HG02588 (cell line): ENCODE results near the gene SHTN1.
A peak's percentile ranks its signal among the peaks of the same experiment; 100 is the strongest.

Experiments used
- ATAC-seq: cut with Tn5 transposase; IDR thresholded peaks from one replicate; pipeline ENCODE4 v1.9.1; 2021; ENCODE audit warnings: mild to moderate bottlenecking, moderate library complexity; ENCODE audit not compliant: unreplicated experiment

Gene SHTN1

DNA sequence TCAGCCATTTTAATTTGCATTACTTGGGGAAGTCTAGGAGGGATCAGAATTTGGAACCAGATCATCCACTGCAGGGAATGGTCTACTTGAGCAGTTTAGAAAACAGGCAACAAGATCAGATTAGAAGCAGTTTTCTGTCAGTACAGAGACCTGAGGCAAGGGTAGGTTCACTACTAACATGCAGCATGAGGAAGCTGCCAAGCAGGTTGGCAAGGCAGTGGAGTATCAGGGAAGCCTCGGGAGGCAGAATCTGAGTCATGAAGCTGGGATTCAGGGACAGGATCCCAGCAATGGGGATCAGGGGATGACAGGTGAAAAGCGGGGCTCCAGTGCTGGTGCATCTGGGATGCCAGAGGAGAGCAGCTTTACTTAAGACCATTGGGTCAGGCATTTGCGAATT, 127.6 kb downstream of the SHTN1 start:
- no peak for ATAC-seq

DNA sequence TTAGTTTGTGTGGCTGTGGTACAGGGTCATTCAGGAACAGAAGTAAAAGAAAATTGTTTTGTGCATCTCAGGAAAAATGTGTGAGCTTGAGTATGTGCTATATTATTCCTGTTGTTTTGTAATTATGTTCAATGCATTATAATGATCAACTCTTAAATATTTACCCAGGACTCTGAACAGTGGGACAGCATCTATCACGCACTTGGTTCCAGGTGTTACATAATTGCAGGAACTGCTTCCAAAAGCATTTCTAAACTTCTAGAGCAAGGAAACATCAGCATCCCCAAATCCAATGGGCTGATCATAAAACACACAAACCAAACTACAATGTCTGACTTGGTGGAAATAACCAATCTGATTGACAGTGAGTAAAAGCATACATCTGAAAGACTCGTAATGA, 129.1 kb downstream of the SHTN1 start:
- ATAC-seq, result no peak

DNA sequence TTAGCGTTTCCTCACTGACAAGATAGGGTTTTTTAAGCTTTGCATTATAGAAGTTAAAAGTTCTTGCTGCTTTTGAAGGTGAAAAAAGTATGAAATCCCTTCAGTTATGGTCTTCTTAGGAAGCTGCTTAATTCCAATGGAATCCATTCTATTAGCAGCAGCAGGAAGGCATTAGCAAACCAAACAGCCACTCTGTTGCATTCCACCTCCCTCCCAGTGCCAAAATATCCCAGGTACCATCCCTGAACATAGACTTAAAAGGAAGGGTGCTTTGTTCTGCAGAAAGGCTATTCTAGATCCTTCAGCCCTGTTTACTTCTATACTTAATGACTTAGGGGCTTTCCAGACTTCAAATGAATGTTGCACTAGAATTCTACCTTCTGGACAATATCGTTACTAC, 131.9 kb downstream of the SHTN1 start:
- no peak for ATAC-seq

DNA sequence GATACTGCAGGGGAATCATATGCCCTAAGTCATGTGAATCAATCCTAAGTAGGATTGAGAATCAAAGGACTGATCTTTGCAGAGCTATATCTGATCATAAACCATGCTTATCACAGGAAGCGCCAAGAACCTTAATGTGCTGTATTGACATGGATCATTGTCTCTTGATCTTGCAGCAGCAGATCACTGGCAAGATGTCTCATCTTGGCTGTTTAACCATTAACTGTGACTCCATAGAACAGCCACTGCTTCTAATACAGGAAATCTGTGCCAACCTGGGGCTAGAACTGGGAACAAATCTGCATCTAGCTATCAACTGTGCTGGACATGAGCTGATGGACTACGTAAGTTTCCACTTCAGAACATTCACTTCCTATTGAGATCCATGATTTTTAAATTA, 134.0 kb downstream of the SHTN1 start:
- ATAC-seq, result no peak

DNA sequence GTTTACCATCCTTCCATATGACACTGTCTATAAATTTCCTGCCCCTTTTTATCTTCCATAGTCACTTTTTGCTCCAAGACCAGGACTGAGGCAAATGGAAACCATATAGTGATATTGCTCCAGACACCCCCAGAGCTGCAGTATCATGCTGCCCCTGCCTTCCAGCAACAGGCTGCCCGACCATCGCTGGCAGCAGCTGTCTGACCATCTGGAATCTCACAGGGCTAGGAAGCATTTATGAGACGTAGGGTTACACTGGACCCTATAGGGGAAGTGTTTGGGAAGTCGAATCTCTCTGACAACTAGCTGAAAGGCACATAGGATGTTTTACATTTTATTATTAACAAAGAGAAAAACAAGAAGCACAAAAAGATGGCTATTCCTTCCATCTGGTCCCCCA, 136.3 kb downstream of the SHTN1 start:
- ATAC-seq, result no peak

DNA sequence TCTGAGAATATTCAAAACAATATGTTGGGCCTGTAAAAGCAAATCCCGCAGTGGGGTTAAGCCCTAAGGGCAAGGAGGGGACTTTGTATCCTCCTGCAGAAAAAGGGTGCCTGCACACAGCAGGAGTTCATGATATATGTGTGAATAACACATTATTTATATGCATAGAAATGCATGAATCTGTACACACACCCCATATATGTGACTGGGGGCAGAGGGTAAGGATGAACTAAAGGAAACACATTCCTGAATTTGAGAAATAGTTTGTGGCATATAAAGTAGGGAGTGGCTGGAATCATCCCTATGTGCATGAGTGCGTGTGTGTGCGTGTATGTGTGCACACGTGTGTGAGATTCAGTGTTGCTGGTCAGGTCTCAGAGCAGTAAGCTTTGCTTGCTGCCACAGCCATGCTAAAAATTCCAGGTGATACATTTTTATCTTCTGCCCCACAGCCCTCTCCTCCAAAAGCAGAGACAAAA, 136.8 kb downstream of the SHTN1 start:
- no peak for ATAC-seq

DNA sequence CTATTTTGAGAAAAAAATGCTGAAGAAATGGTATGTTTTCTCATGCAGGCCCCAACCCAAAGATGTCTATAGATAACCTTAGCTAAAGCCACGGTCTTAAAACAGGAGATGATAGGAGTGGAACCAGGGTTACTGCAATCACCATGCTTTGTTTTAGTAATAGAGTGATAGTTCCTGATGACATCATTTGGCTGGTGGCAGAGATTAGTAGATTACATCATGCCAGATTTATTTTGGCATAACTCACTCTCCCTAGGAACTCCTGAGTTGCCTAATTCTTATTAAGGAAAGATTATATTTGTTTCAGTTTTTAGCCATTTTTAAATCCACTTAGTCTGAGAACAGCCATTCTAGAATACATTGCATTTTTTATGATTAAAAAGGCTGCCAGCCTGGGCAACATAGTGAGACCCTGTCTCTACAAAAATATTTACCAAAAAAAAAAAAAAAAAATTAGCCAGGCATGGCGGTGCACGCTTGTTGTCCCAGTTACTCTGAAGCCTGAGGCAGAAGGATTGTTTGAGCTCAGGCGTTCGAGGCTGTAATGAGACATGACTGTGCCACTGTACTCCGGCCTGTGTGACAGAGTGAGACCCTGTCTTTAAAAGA, 137.9 kb downstream of the SHTN1 start:
- no peak for ATAC-seq

DNA sequence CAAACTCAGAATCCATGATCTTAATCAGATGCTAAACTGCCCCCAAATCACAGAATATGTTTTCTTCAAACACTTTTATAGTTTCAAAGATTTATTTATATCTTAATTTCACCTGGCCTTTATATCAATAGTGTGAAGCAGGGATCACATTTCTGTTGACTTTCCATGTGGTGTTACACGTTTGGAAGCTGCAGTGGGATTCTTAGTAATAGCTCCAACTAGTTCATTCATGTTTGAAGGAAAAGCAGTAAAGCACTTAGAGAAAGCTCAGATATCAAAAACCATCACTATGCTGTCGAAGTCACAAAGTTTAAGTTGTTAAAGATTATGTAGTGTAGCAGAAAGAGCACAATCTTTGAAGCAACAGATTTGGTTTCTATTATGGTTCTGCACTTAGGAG, 138.9 kb downstream of the SHTN1 start:
- no peak for ATAC-seq

DNA sequence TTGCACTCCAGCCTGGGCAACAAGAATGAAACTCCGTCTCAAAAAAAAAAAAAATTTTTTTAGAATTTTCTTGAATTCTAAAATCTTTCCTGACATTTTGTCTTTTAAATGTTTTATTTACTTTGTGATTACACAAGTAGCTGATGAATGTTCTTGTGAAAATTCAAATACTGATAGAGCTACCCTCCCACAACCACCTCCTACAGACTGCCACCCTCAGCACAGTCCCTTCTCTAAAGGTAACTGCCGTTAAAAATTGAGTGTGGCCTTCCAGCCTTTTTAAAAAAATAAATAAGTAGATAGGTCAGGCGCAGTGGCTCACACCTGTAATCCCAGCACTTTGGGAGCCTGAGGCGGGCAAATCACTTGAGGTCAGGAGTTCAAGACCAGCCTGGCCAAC, 140.6 kb downstream of the SHTN1 start:
- ATAC-seq, result no peak

DNA sequence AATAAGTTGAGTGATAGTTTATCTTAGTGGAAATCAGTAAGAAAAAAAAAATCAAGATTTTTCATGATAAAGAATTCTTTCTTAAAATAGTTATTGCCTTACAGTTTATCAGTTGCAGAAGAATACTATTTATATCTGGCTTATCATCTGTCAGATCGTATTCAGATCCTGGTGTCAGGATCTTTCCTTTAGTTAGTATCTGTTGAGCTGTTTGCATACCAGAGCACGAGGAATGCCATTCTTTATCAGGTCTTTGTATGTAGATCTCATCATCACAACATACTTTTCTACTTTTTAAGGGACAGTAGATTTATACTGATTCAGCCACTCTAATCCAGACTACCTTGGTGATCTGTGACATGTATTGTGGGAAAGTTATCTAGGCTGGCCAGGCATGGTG, 143.2 kb downstream of the SHTN1 start:
- ATAC-seq, result no peak

DNA sequence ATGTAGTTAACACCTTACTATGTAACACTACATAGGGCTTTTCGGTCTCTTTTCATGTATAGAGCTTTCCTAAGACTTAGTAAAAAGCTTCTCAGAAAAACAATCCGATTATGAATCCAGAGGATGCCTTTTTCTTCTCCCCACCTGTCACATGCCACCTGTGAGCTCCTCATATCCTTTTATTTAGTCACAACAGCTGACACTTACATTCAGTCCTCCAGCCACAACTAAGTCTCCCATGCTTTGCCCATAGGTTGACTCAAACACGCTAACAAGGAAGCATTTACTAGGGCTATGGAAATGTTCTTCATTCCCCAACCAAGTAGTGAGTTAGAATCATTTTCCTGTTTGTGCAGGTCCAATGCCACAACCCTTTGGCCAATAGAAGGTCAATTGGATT, 147.8 kb downstream of the SHTN1 start:
- no peak for ATAC-seq

DNA sequence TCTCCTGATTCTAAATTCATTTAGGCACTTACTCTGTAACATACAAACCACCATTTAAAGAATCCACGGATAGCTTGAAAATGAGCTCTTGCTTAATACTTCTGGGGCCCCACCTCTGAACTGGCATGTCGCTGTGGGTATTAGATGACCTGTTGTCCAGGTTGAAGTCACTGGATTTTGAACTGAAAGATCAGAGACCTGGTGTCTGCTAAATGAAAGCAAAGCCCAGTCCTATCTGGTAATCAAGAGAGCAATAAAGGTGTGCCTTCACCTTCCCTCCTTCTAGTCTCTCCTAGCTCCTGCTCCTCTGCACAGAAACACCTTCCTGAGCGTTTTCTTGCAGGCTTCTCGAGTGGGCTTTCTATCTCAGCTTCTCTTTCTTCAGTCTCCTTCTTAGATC, 151.3 kb downstream of the SHTN1 start:
- ATAC-seq, result no peak

DNA sequence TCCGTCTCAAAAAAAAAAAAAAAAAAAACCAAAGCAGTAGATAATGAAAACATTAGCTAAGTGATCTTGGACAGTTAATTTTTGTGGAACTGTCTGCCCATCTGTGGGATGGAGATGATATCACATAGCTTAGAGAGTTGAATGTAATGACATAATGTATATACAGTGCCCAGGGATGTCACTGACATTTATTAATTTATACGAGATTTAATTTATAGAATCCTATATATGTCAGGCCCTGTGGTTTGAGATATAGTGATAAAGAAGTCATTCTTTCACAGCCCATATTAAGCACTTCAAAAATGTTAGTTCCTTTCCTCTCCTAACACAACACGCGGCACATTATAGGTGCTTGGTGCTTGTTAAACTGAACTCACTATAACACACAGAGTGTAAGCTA, 151.7 kb downstream of the SHTN1 start:
- ATAC-seq, result no peak

DNA sequence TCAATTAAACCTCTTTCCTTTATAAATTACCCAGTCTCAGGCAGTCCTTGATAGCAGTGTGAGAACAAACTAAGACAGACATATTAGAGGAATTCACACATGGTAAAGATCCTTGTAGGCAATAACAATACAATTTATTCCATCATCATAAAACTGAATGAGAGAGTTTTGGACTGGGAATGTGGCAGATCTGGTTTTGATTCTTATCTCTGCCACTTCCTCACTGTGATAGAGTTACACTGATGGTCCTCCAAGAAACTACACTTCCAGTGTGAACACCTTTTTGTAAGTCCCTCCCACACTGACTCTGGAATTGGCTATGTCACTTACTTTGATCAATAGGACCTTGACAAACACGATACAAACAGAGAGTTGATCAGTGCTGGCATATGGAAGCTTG, 152.7 kb downstream of the SHTN1 start:
- ATAC-seq, result no peak

DNA sequence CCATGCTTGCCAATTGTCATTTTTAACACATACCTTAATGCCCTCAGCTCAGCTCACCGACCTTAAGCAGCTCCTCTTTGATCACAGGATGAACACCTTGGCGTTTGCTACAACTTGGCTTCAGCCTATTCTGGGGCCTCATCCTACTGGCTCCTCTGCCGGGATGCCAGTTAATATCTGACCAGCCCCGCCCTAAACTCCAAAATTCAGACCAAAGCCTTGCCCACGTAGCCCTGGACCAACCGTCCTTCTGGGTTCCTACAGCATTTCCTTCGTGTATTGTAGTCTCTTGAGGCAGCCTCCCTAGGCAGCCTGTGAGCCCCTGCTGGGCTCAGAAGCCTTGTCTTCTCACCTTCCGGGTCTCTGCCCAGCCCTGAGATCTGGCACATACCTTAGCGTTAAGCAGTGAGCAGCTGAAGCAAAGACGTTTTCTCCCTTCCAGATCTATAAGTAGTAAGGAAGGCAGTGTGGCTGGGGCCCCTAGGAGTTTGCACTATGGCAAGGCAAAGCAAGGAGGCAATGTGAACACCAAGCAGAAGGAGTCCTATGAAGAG, 154.9 kb downstream of the SHTN1 start:
- ATAC-seq, result no peak

DNA sequence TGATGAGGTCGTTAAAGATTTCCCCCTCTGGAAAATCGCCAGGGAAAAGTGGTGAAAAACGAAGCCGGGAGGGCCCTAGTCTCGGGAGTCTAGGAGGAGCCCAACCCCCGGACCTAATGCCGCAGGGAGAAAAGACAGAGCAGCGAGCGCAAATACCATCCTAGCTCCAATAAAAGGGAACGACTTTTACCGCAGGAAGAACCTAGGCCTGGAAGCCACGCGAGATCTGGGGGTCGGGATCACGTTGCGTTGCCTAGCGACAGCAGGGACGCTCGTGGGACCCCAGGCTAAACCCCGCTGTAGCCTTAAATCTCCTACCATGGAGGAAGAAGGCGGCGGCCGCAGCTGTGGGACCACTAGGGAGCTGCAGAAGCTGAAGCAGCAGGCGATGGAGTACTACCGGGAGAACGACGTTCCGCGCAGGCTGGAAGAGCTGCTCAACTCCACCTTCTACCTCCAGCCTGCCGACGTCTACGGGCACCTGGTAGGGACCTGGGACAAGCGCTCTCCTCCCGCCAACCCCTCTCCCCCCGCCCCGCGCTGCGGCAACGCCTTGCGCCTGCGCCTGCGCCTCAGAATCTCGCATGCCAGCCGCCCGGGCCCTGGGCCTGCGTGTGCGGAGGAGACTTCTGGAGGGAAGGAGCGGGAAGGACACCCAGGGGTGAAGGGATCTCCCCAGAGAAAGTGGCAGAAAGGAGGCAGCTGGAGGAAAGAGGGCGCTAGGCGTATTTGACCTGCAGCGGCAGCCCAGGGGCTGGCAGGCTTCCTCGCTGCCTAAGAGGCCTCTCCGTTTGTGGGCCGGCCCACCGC, 155.5 kb downstream of the SHTN1 start, which contains the start of gene ENO4:
ENO4 (plus strand) TSS at position 252 of the 810 bp plus-strand sequence; CDS start at position 320, 68 bp downstream.
- ATAC-seq, result peak; percentile 48

DNA sequence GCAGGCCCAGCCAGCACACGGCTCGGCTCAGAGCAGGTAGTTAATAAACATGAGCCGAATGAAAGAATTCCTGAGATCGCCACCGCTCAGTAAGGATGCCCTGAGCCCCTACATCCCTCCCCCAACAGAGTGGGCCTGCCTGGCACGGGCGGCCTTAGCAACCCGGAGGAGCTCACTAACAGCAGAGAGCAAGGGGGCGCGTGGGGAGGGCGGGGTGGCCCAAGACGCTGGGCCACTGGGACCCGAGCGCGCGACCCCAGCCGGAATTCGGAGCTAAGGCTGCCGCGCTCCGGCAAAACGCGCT, 156.1 kb downstream of the SHTN1 start:
- no peak for ATAC-seq

DNA sequence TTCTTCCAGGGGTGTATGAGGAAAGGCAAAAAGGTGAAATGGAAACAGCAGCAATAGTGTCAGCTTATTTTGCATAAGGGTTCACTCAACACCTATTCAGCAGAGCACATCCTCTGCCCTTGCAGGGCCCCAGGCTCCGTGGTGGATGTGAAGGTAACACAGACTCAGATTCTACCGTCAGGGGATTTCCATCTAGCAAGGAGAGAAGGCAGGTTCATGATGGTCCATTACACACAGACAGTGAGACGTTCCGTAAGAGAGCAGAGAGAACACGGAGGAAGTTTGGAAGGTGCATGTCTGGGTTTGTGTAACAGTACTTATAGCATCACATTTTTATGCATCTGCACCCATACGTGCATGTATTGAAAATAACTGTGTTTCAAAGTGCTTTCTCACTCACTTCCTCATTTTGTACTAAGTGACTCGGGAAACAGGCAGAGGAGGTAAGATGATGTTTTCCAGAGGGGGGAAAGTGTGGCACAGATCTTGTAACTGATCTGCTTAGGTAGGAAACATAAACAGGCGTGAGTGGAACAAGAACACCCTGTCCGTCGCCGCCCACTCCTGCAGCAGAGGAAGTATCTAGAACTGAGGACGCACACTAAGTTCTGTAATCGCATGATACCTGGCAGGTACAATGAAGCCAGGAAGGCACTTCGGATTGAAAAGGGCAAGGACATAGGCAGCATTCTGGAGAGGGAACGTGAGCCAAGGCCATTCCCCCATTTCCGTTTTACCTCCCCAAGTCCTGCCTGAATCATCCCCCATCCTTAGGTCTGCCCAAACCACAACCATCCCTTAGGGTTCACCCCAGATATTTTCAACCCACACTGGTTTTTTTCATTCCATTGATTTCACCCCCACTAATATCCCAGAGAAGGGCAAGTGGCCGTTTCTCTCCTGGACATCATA, 156.7 kb downstream of the SHTN1 start:
- peak; percentile 69 for ATAC-seq

DNA sequence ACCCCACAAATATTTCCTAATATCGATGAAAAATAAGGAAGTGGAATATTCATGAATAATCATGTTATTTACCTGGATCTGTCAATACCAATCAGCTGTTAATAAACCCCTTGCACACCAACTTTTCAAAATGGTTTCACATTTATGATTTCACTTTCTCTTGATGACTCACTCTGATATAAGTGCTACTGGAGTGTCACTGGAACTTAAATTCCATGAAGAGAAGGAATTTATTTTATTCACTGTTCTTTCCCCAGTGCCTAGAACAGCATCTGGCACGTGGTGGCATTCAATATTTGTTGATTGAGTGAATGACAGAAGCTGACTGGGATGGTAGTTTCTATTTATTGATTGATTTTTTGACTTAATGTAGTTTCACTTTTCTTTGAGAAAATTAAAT, 159.2 kb downstream of the SHTN1 start:
- no peak for ATAC-seq

DNA sequence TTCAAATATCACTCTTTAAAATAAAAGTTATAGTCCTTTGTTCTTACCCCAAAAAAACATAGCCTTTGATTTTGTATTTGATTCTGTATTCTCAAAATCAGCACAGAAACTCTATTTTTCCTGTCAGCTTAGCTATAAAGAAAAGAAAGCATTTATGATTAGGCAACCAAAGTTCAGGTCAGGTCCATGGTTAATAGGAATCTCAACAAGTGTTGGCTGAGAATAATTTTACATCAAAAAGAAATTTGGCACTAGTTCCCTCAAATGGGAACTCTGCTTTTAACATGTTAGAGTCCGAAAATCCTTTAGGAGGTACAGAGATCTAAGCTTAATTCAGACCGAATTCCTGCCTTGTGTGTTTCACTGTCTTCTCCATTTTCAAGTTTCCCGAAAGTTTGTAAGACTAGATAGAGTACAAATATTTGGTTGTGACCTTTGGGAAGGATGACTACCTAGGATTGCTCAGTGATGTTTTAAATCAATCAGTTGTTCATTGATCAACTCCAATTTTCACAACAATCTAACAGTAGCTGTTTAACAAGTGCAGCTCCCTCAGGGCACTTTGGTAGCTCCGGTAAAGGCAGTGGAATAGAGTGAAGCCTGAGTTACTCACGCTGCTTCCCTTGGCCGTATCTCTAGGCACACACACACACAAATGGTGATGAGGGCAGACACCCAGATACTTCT, 164.5 kb downstream of the SHTN1 start:
- ATAC-seq, result no peak
